SH-SY5Y (cell line): ENCODE measurements around the gene TNXB.

Source experiments
- GATA2 ChIP-seq: IDR thresholded peaks from 2 replicates; pipeline ENCODE4 v1.6.1; 2011; ENCODE audit warnings: mild to moderate bottlenecking, low read depth, low read length
- GATA3 ChIP-seq: IDR thresholded peaks from 2 replicates; pipeline ENCODE4 v1.6.1; 2011; ENCODE audit warnings: low read depth, mild to moderate bottlenecking, low read length, moderate library complexity

DNA sequence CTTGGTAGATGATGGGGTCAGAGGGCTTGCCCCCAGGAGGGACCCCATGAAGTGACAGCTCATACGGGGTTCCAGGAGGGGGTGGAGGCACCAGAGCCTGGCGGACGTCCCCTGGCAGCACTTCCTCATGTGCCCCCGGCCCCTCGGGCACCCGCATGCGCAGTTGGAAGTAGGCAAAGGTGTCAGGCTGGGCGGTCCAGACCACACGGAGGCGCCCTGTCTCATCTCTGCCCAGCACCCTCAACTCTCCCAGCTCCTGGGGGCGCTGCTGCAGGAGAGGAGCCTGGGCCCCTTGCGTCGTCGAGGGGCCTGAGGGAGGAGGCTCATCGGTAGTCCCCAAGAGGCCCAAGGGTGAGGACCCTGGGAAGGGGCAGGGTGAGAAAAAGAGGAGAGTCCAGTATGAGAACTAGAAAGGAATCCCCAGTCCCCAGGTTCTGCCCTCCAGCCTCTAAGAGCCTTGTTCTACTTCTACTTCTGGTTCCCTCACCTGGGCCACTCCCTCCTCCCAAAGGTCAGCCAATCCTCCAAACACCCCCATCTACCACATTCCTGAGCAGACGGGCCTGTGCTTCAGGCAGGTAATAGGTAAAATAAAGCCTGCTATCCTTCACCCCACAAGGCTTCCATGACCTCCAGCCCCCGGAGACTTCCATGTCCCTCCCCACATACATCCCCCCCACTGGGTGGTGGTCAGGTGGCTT, 23.2 kb downstream of the TNXB start:
- TF ChIP-seq GATA2, result no peak
- no peak for TF ChIP-seq GATA3
